Common myeloid progenitor, CD34-positive (primary cell): ENCODE measurements around the gene RNF215.

Source experiments
- CTCF ChIA-PET: fragments of 350-600 bp; sonication (Branson Sonifier 250); formaldehyde crosslinking; loops from one replicate; lab custom pipeline; 2021; ENCODE audit warnings: antibody characterized with exemption; lab: Charles Lee
- POLR2A ChIA-PET: fragments of 350-600 bp; sonication (Branson Sonifier 250); formaldehyde crosslinking; loops from one replicate; lab custom pipeline; 2021; ENCODE audit warnings: antibody characterized with exemption; lab: Charles Lee
- DNase-seq, 3 donors: peaks; one replicate each; pipeline versions ENCODE4 v3.0.0 to v3.0.0-alpha.2; 2013
- H3K27ac ChIP-seq, 2 experiments: 1 replicate in 1 of 2; 2 replicates in 1 of 2; pipeline ENCODE4 v1.7.0; 2013; ENCODE audit warnings: inconsistent platforms in 2 of 2, low read length in 2 of 2, mild to moderate bottlenecking in 2 of 2, low read depth in 1 of 2, moderate library complexity in 1 of 2; ENCODE audit not compliant: severe bottlenecking in 2 of 2, insufficient read depth in 1 of 2, poor library complexity in 1 of 2
- H3K27me3 ChIP-seq, 5 experiments: replicated peaks in 2 of 5; 1 replicate in 3 of 5; 2 replicates in 2 of 5; pipeline versions ENCODE4 v1.6.1 to v1.7.0; 2013; ENCODE audit warnings: low read length in 4 of 5, mild to moderate bottlenecking in 2 of 5, moderate library complexity in 2 of 5, inconsistent platforms in 1 of 5; ENCODE audit not compliant: insufficient read depth in 5 of 5, control insufficient read depth in 4 of 5
- H3K36me3 ChIP-seq, 4 experiments: 1 replicate in 2 of 4; 2 replicates in 2 of 4; pipeline versions ENCODE4 v1.6.1 to v1.7.0; 2013; ENCODE audit warnings: low read length in 3 of 4, control low read depth in 1 of 4, mild to moderate bottlenecking in 1 of 4; ENCODE audit not compliant: control insufficient read depth in 4 of 4, insufficient read depth in 4 of 4
- H3K4me1 ChIP-seq, 4 experiments: 1 replicate in 3 of 4; 2 replicates in 1 of 4; pipeline versions ENCODE4 v1.6.1 to v1.7.1; 2013; ENCODE audit warnings: low read length in 3 of 4, mild to moderate bottlenecking in 3 of 4, control low read depth in 1 of 4, inconsistent platforms in 1 of 4, moderate library complexity in 1 of 4; ENCODE audit not compliant: control insufficient read depth in 4 of 4, insufficient read depth in 4 of 4; ENCODE audit errors: control extremely low read depth in 1 of 4
- H3K4me3 ChIP-seq, 7 experiments: 1 replicate in 4 of 7; 2 replicates in 3 of 7; pipeline versions ENCODE4 v1.5.1 to v1.7.0; 2013; ENCODE audit warnings: mild to moderate bottlenecking in 7 of 7, low read length in 6 of 7, moderate library complexity in 6 of 7, inconsistent platforms in 2 of 7, low read depth in 2 of 7, control low read depth in 1 of 7; ENCODE audit not compliant: insufficient read depth in 4 of 7, control insufficient read depth in 1 of 7; ENCODE audit errors: extremely low read depth in 1 of 7
- H3K9me3 ChIP-seq, 5 experiments: 1 replicate in 4 of 5; 2 replicates in 1 of 5; pipeline versions ENCODE4 v1.6.1 to v1.7.1; 2013; ENCODE audit warnings: low read length in 4 of 5, mild to moderate bottlenecking in 2 of 5, inconsistent platforms in 1 of 5, low read depth in 1 of 5, moderate library complexity in 1 of 5; ENCODE audit not compliant: control insufficient read depth in 4 of 5, insufficient read depth in 2 of 5; ENCODE audit errors: control extremely low read depth in 1 of 5
- WGBS: methylation state at CpG from one replicate; pipeline ENCODE4 v1.1.5; 2013; ENCODE audit not compliant: insufficient coverage; 5-methylcytosine and 5-hydroxymethylcytosine counted together

RNF215 gene

DNA sequence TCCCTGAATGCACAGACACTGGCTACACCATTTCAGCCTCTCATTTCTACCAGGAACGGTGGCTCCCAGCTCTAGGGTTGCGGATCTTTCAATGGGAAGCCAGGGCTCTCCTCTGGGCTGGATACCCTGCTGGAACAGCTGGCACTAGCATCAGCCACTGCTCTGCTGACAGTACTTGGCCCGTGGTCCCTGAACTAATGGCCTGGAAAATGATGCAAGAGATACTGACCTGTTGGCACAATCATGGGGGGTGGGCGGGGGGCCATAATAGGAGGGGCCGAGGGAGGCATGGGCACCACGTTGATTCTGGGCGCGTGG lies 49.8 kb downstream of the RNF215 start:
- CTCF ChIA-PET = interaction anchor here (1.1 to 2.8 kb wide), 3 partner anchors 10 to 50 kb away, joined by 4 to 15 read pairs (median 4); partner anchors contain the start of gene TBC1D10A
- Histone ChIP-seq H3K4me3 (no peak overlapping the region), H3K27ac (no peak overlapping the region), H3K4me1 (peaks cover 0 to 8% (median 1%) of the 10 kb centered on the region in 4 experiments), H3K9me3 (no peaks in the 10 kb centered on the region), H3K27me3 (no peaks in the 10 kb centered on the region), H3K36me3 (peaks cover 20 to 99% (median 84%) of the 10 kb centered on the region in 4 experiments)
- 98% methylated on average over 8 of the region's 8 CpGs for WGBS
- POLR2A ChIA-PET = interaction anchor here (0.5 to 0.9 kb wide), 2 partner anchors 10 to 13 kb away, joined by 3 read pairs; no protein-coding TSS in a partner anchor
- no peak for DNase-seq

DNA sequence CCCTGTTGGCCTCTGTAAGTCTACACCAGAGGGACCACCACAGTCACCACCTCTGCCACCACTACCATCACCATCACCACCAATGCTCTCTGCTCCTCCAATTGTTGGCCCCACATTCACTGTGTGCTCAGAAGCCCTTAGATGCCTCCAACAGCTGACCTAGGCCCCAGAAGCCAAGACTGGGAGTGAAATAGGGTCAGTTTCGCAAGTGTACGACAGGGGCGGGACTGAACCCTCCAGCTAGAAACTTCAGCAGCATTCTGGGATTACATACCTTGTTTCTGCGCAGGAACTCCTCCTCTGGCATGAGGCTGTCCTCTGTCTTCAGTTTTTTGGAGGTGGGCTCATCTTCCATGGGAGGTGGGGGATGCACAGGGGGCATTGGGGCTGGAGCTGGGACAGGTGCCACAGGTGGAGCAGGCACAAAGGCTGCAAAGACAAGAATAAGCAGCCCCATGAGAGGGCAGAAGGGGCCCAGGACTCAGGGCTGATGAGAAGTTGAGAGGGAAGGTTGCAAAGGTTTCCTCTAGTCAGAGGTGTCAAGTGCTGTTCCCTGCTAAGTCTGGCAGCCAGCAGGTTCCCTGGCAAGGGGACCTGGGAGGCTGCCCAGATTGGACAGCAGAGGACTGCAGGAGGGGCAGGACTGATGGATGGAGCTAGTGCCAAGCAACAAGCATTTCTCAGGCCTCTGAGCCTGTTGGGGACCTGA lies 50.3 kb downstream of the RNF215 start:
- Histone ChIP-seq H3K27me3 (no peaks in the 10 kb centered on the region), H3K4me1 (peaks cover 0 to 8% (median 1%) of the 10 kb centered on the region in 4 experiments), H3K27ac (no peak overlapping the region), H3K4me3 (no peak overlapping the region), H3K36me3 (peaks cover 20 to 98% (median 81%) of the 10 kb centered on the region in 4 experiments), H3K9me3 (no peaks in the 10 kb centered on the region)
- DNase-seq = no peak
- CTCF ChIA-PET = interaction anchor here (1.1 to 2.8 kb wide), 2 partner anchors 10 to 49 kb away, joined by 4 to 15 read pairs; partner anchors contain the start of gene TBC1D10A
- 100% methylated on average over 4 of the region's 4 CpGs for WGBS
- POLR2A ChIA-PET = interaction anchor here (0.5 to 0.9 kb wide), 2 partner anchors 9 to 13 kb away, joined by 3 read pairs; no protein-coding TSS in a partner anchor

DNA sequence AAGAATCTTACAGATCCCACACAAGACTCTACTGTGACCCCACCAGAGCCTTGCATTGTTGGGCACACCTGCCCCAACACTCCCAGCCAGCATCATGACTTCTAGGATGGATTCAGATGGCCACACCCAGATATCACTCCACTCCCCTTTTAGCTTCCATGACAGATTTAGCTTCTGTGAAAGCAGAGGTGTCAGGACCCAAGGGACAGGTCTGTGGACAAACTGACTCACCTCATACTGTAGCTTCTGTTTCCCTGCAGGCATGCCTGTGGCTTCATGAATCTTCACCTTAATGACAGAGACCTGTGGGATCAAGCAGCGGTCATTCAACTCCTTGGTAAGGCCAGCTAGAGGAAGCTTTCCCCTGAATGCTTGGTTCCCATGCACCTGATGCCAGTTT lies 52.0 kb downstream of the RNF215 start:
- Histone ChIP-seq H3K27ac (no peak overlapping the region), H3K36me3 (peaks cover 20 to 91% (median 70%) of the 10 kb centered on the region in 4 experiments), H3K27me3 (no peaks in the 10 kb centered on the region), H3K9me3 (no peaks in the 10 kb centered on the region), H3K4me3 (no peak overlapping the region), H3K4me1 (peaks cover 0 to 8% (median 1%) of the 10 kb centered on the region in 4 experiments)
- 93% methylated on average over 1 of the region's 1 CpG for WGBS
- ChIA-PET POLR2A (interaction anchor here (0.6 kb wide), 1 partner anchor 33 kb away, joined by 5 read pairs; no protein-coding TSS in a partner anchor), CTCF (interaction anchor here (0.8 to 2.8 kb wide), 4 partner anchors 8 to 56 kb away, joined by 3 to 15 read pairs (median 7); partner anchors contain the start of gene TBC1D10A)
- DNase-seq = no peak

DNA sequence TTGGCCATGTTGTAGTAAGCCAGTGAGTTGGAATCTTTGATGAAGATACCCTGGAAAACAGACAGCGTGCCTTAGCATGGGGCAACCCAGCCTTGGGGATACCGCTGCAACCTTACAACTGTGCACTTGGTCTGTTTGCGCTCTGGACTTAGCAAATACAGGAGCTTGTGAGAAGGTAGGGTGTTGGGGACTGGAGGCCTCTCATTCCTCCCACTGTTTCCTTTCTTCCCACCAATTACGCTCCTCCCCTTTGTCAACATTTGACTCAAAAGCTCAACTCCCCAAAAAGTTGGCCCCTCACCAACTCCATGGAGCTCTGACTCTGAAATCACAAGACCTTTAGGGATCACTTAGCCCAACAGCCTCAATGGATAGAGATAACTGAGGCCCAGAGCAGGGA lies 52.6 kb downstream of the RNF215 start:
- CTCF ChIA-PET = interaction anchor here (2.1 to 2.8 kb wide), 3 partner anchors 9 to 57 kb away, joined by 6 to 15 read pairs (median 8); no protein-coding TSS in a partner anchor

DNA sequence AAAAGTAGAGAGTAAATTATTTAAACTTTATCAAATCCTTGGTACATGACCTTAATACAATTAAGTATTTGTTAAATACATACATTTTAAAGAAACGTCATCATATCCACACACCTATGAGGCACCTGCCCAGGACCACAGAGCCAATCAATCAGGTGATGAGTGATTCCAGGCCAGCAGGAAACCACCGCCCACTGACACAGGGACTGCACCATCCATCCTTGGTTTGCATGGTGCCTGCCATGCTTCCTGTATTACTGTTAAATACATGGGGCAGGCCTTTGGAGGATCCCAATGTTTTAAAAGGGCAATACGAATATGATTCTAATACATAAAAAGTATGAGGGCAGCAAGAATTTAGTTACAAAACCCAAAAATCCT lies 53.5 kb downstream of the RNF215 start:
- H3K4me3 ChIP-seq = no peak overlapping the region
- no peak for DNase-seq
- WGBS = 88% methylated on average over 1 of the region's 3 CpGs
- peaks cover 0 to 8% (median 1%) of the 10 kb centered on the region in 4 experiments for H3K4me1 ChIP-seq
- H3K27ac ChIP-seq = no peak overlapping the region
- H3K36me3 ChIP-seq = peaks cover 16 to 75% (median 58%) of the 10 kb centered on the region in 4 experiments
- H3K27me3 ChIP-seq = no peaks in the 10 kb centered on the region
- no peaks in the 10 kb centered on the region for H3K9me3 ChIP-seq
- CTCF ChIA-PET = interaction anchor here (1.2 to 2.6 kb wide), 6 partner anchors 10 to 57 kb away, joined by 3 to 9 read pairs (median 4); no protein-coding TSS in a partner anchor
- POLR2A ChIA-PET = no interaction called here

More for the DNA sequence above, 52.6 kb downstream of the RNF215 start:
- POLR2A ChIA-PET = no interaction called here
- no peak for DNase-seq
- WGBS = 89% methylated on average over 1 of the region's 4 CpGs
- Histone ChIP-seq H3K27ac (no peak overlapping the region), H3K9me3 (no peaks in the 10 kb centered on the region), H3K4me1 (peaks cover 0 to 8% (median 1%) of the 10 kb centered on the region in 4 experiments), H3K27me3 (no peaks in the 10 kb centered on the region), H3K4me3 (no peak overlapping the region), H3K36me3 (peaks cover 19 to 85% (median 66%) of the 10 kb centered on the region in 4 experiments)

DNA sequence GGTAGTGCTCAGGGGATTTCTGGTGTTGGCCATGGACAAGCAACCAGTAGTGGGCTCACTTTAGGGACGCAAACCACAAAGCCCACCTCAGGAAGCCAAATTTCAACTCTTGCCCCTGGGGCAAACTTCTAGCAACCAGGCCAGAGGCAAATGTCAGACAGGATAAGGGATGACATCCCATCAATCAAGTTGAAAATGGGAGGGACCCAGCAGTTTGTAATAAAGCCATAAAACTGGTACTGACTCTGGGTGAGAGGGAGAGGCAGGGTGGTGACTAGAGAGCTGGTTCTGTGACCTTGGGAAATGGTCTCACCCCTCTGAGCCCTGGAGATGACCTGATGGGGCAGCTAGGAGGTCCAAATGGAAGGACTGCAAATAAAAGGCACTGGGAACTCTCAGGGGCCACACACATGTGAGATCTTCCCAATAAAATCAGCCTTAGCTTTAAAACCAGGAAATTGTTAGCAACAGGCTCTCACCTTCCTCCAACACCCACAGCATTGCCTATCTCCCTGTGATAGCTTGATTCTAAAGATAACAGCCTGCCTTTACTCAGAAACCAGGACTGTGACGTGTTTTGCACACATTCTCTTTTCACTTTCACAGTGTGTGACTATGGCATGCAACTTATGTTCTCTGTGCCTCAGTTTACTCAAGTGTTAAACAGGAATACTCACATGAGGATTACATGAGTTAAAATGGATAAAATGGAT lies 54.1 kb downstream of the RNF215 start:
- Histone ChIP-seq H3K36me3 (peaks cover 16 to 71% (median 53%) of the 10 kb centered on the region in 4 experiments), H3K4me3 (no peak overlapping the region), H3K4me1 (peaks cover 0 to 8% (median 1%) of the 10 kb centered on the region in 4 experiments), H3K9me3 (no peaks in the 10 kb centered on the region), H3K27me3 (no peaks in the 10 kb centered on the region), H3K27ac (no peak overlapping the region)
- POLR2A ChIA-PET = no interaction called here
- 92% methylated on average over 2 of the region's 2 CpGs for WGBS
- CTCF ChIA-PET = interaction anchor here (1.2 to 2.6 kb wide), 5 partner anchors 18 to 58 kb away, joined by 3 to 9 read pairs (median 3); no protein-coding TSS in a partner anchor
- DNase-seq = no peak
